ENCODE data around the gene CHCHD6. TPM values are rescaled to one million over a fixed set of nuclear protein-coding genes. Genes with fewer than 3 reads are reported as not detected.

CHCHD6 gene
- total and polyA plus RNA-seq, 4 donors, result 2.0 to 5.1 (median 3.9) TPM

DNA sequence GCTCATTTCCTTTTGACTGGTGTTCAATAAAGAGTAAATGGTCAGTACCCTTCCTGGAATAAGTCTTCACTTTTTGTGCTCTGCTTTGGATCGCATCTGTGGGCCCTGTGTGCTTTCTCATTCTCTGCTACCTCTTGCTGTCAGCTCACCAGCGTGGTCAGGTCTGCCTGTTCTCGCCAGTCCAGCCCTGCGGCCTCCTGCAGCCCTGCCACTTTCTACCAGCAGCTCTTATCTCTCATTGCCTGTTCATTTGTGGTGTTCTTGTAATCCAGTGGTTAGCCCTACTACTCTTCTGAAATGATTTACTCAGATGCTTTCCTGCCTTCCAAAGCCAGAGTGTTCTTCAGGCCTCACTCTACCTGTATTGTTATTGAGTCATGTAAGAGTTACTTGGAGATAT, 54.8 kb downstream of the CHCHD6 start:
- H3K4me3 ChIP-seq (ENCODE audit: low read depth in 1 of 3, low read length in 3 of 3), result no peak overlapping the region
- H3K4me1 ChIP-seq (ENCODE audit: control insufficient read depth in 4 of 4, insufficient read depth in 4 of 4, low read length in 3 of 4), result no peaks in the 10 kb centered on the region
- no peak overlapping the region for H3K9ac ChIP-seq (ENCODE audit: low read depth in 1 of 2, low read length in 2 of 2)
- no peaks in the 10 kb centered on the region for H3K27me3 ChIP-seq (ENCODE audit: control insufficient read depth in 4 of 4, insufficient read depth in 4 of 4, low read length in 3 of 4)
- no peaks in the 10 kb centered on the region for H3K36me3 ChIP-seq (ENCODE audit: control insufficient read depth in 4 of 4, insufficient read depth in 3 of 4, low read depth in 1 of 4, low read length in 3 of 4)
- DNase-seq (ENCODE audit: low spot score), result no peak
- no peak overlapping the region for H3K27ac ChIP-seq (ENCODE audit: low read depth in 1 of 2, low read length in 2 of 2)
- no peaks in the 10 kb centered on the region for H3K9me3 ChIP-seq (ENCODE audit: control insufficient read depth in 4 of 4, low read length in 3 of 4)
- TF ChIP-seq, protein P1, sequence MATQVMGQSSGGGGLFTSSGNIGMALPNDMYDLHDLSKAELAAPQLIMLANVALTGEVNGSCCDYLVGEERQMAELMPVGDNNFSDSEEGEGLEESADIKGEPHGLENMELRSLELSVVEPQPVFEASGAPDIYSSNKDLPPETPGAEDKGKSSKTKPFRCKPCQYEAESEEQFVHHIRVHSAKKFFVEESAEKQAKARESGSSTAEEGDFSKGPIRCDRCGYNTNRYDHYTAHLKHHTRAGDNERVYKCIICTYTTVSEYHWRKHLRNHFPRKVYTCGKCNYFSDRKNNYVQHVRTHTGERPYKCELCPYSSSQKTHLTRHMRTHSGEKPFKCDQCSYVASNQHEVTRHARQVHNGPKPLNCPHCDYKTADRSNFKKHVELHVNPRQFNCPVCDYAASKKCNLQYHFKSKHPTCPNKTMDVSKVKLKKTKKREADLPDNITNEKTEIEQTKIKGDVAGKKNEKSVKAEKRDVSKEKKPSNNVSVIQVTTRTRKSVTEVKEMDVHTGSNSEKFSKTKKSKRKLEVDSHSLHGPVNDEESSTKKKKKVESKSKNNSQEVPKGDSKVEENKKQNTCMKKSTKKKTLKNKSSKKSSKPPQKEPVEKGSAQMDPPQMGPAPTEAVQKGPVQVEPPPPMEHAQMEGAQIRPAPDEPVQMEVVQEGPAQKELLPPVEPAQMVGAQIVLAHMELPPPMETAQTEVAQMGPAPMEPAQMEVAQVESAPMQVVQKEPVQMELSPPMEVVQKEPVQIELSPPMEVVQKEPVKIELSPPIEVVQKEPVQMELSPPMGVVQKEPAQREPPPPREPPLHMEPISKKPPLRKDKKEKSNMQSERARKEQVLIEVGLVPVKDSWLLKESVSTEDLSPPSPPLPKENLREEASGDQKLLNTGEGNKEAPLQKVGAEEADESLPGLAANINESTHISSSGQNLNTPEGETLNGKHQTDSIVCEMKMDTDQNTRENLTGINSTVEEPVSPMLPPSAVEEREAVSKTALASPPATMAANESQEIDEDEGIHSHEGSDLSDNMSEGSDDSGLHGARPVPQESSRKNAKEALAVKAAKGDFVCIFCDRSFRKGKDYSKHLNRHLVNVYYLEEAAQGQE (IDR thresholded peaks at IDR 0.05), result no peak
- TF ChIP-seq RAD21 (IDR thresholded peaks at IDR 0.05), result no peak
- no peak for TF ChIP-seq RXRA (IDR thresholded peaks at IDR 0.05)
- no peak for TF ChIP-seq TAF1 (conservative IDR thresholded peaks at IDR 0.05)
- WGBS, result 96% methylated on average over 4 of the region's 4 CpGs

DNA sequence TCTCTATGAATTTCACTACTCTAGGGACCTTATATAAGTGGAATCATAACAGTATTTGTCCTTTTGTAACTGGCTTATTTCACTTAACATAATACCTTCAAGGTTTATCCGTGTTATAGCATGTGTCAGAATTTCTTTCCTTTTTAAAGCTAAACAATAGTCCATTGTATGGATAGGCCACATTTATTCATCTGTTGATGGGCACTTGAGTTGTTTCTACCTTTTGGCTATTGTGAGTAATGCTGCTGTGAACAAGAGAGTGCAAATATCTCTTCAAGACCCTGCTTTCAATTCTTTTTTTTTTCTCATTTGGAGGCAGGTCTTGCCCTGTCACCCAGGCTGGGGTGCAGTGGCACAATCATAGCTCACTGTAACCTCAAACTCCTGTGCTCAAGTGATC, 56.5 kb downstream of the CHCHD6 start:
- H3K4me1 ChIP-seq (ENCODE audit: control insufficient read depth in 4 of 4, insufficient read depth in 4 of 4, low read length in 3 of 4), result no peaks in the 10 kb centered on the region
- TF ChIP-seq YY1 (IDR thresholded peaks at IDR 0.05), result no peak
- TF ChIP-seq HNF4G (IDR thresholded peaks at IDR 0.05), result no peak
- TF ChIP-seq, protein P1 (IDR thresholded peaks at IDR 0.05), result no peak
- TF ChIP-seq EGR1 (IDR thresholded peaks at IDR 0.05; ENCODE audit: low read depth in 2 of 2), result no peak
- no peak for TF ChIP-seq ATF3 (IDR thresholded peaks at IDR 0.05)
- no peak for TF ChIP-seq RAD21 (IDR thresholded peaks at IDR 0.05)
- no peak for TF ChIP-seq NR2F2 (IDR thresholded peaks at IDR 0.05)
- no peak for TF ChIP-seq JUND (IDR thresholded peaks at IDR 0.05)
- TF ChIP-seq ZBTB33 (IDR thresholded peaks at IDR 0.05), result no peak
- TF ChIP-seq RXRA (IDR thresholded peaks at IDR 0.05), result no peak
- no peak for TF ChIP-seq SP1 (IDR thresholded peaks at IDR 0.05)
- TF ChIP-seq FOXA1 (IDR thresholded peaks at IDR 0.05), result no peak
- no peak for TF ChIP-seq MAX (IDR thresholded peaks at IDR 0.05)
- TF ChIP-seq CTCF (IDR thresholded peaks at IDR 0.05; ENCODE audit: low read depth, low read length, missing input control), result no peak
- no peak for TF ChIP-seq TAF1 (conservative IDR thresholded peaks at IDR 0.05)
- no peak overlapping the region for H3K27ac ChIP-seq (ENCODE audit: low read depth in 1 of 2, low read length in 2 of 2)
- no peak for DNase-seq (ENCODE audit: low spot score)
- H3K36me3 ChIP-seq (ENCODE audit: control insufficient read depth in 4 of 4, insufficient read depth in 3 of 4, low read depth in 1 of 4, low read length in 3 of 4), result no peaks in the 10 kb centered on the region
- 93% methylated on average over 1 of the region's 1 CpG for WGBS
- no peaks in the 10 kb centered on the region for H3K27me3 ChIP-seq (ENCODE audit: control insufficient read depth in 4 of 4, insufficient read depth in 4 of 4, low read length in 3 of 4)
- H3K9ac ChIP-seq (ENCODE audit: low read depth in 1 of 2, low read length in 2 of 2), result no peak overlapping the region
- H3K4me3 ChIP-seq (ENCODE audit: low read depth in 1 of 3, low read length in 3 of 3), result no peak overlapping the region
- no peaks in the 10 kb centered on the region for H3K9me3 ChIP-seq (ENCODE audit: control insufficient read depth in 4 of 4, low read length in 3 of 4)

Data from liver (tissue), 9 donors.